HG02588 (cell line): ENCODE results near the gene VPS39.

Experiments
- ATAC-seq: cut with Tn5 transposase; IDR thresholded peaks from one replicate; pipeline ENCODE4 v1.9.1; 2021; ENCODE audit warnings: mild to moderate bottlenecking, moderate library complexity; ENCODE audit not compliant: unreplicated experiment

The VPS39 gene

GRCh38 chr15:42199126-42199525 lies 9.0 kb downstream of the VPS39 start:
- no peak for ATAC-seq

GRCh38 chr15:42198516-42198915 lies 9.6 kb downstream of the VPS39 start:
- no peak for ATAC-seq

- ATAC-seq, result no peak
Observed at GRCh38 chr15:42194513-42194912, 13.6 kb downstream of the VPS39 start.

GRCh38 chr15:42193383-42193782 lies 14.7 kb downstream of the VPS39 start:
- no peak for ATAC-seq

- no peak for ATAC-seq
Observed at GRCh38 chr15:42191610-42192346, 16.3 kb downstream of the VPS39 start.

GRCh38 chr15:42190370-42190769 lies 17.7 kb downstream of the VPS39 start:
- no peak for ATAC-seq

GRCh38 chr15:42185801-42186200 lies 22.3 kb downstream of the VPS39 start:
- ATAC-seq, result no peak

GRCh38 chr15:42184736-42185135 lies 23.4 kb downstream of the VPS39 start:
- ATAC-seq, result no peak

GRCh38 chr15:42184296-42184695 lies 23.8 kb downstream of the VPS39 start:
- no peak for ATAC-seq

GRCh38 chr15:42182961-42183360 lies 25.1 kb downstream of the VPS39 start:
- no peak for ATAC-seq

GRCh38 chr15:42182328-42182886 lies 25.7 kb downstream of the VPS39 start:
- no peak for ATAC-seq

GRCh38 chr15:42178056-42178455 lies 30.0 kb downstream of the VPS39 start:
- no peak for ATAC-seq

- no peak for ATAC-seq
Observed at GRCh38 chr15:42175671-42176070, 32.4 kb downstream of the VPS39 start.

GRCh38 chr15:42172475-42172874 lies 35.6 kb downstream of the VPS39 start:
- no peak for ATAC-seq

GRCh38 chr15:42171795-42172194 lies 36.3 kb downstream of the VPS39 start:
- ATAC-seq, result no peak

GRCh38 chr15:42171122-42171521 lies 37.0 kb downstream of the VPS39 start:
- no peak for ATAC-seq

GRCh38 chr15:42166225-42166940 lies 41.7 kb downstream of the VPS39 start:
- no peak for ATAC-seq

- no peak for ATAC-seq
Observed at GRCh38 chr15:42165106-42165505, 43.0 kb downstream of the VPS39 start.

- ATAC-seq, result no peak
Observed at GRCh38 chr15:42163947-42164550, 44.1 kb downstream of the VPS39 start.

GRCh38 chr15:42163291-42163690 lies 44.8 kb downstream of the VPS39 start:
- no peak for ATAC-seq

GRCh38 chr15:42160136-42160535 lies 48.0 kb downstream of the VPS39 start:
- no peak for ATAC-seq
